Lower leg skin (tissue), 3 donors: ENCODE results near the gene RNF212.

Experiments used
- CTCF ChIP-seq, 3 donors: fragments of 450-650 bp; IDR thresholded peaks; one replicate each; pipeline ENCODE4 v1.5.1; 2016; ENCODE audit warnings: antibody characterized with exemption in 3 of 3, mild to moderate bottlenecking in 3 of 3, moderate library complexity in 2 of 3
- POLR2A ChIP-seq, 2 donors: fragments of 450-650 bp; IDR thresholded peaks; one replicate each; pipeline ENCODE4 v1.6.1; 2016 to 2017; ENCODE audit warnings: antibody characterized with exemption in 2 of 2, mild to moderate bottlenecking in 1 of 2, moderate library complexity in 1 of 2

GRCh38 chr4:1105067-1105466 lies 8.3 kb downstream of the RNF212 start:
- TF ChIP-seq CTCF (IDR thresholded peaks at IDR 0.05): no peak
- TF ChIP-seq POLR2A (IDR thresholded peaks at IDR 0.05): no peak
